Mesenchymal stem cell (in vitro differentiated cells and primary cell): ENCODE data around the gene MCTP2.

Source experiments
- DNase-seq: peaks from one replicate; pipeline ENCODE4 v3.0.0-alpha.2; 2013
- H2AFZ ChIP-seq: one replicate; pipeline ENCODE4 v1.6.1; 2013; ENCODE audit warnings: low read depth, mild to moderate bottlenecking, control low read depth, inconsistent platforms, low read length, moderate library complexity
- H2AK5ac ChIP-seq: 2 replicates; pipeline ENCODE4 v1.6.1; 2013; ENCODE audit warnings: low read length, moderate library complexity, mild to moderate bottlenecking, inconsistent platforms; ENCODE audit not compliant: severe bottlenecking
- H2BK120ac ChIP-seq: one replicate; pipeline ENCODE4 v1.6.1; 2013; ENCODE audit warnings: low read depth, mild to moderate bottlenecking, inconsistent platforms, low read length, moderate library complexity
- H2BK12ac ChIP-seq, 2 experiments: one replicate each; pipeline ENCODE4 v1.6.1; 2013; ENCODE audit warnings: inconsistent platforms in 2 of 2, low read length in 2 of 2, mild to moderate bottlenecking in 2 of 2, moderate library complexity in 2 of 2, control low read depth in 1 of 2
- H2BK15ac ChIP-seq: one replicate; pipeline ENCODE4 v1.6.1; 2013; ENCODE audit warnings: mild to moderate bottlenecking, low read depth, inconsistent platforms; ENCODE audit not compliant: poor library complexity, severe bottlenecking
- H2BK5ac ChIP-seq: 2 replicates; pipeline ENCODE4 v1.6.1; 2013; ENCODE audit warnings: low read depth, mild to moderate bottlenecking, low read length, control low read depth, inconsistent platforms; ENCODE audit not compliant: poor library complexity, severe bottlenecking
- H3K14ac ChIP-seq, 2 experiments: one replicate each; pipeline ENCODE4 v1.6.1; 2013; ENCODE audit warnings: inconsistent platforms in 2 of 2, low read length in 2 of 2, control low read depth in 1 of 2, mild to moderate bottlenecking in 1 of 2, moderate library complexity in 1 of 2
- H3K18ac ChIP-seq, 2 experiments: one replicate each; pipeline ENCODE4 v1.6.1; 2013; ENCODE audit warnings: inconsistent platforms in 2 of 2, low read length in 2 of 2, control low read depth in 1 of 2, low read depth in 1 of 2, mild to moderate bottlenecking in 1 of 2
- H3K23ac ChIP-seq, 2 experiments: one replicate each; pipeline ENCODE4 v1.6.1; 2013; ENCODE audit warnings: inconsistent platforms in 2 of 2, low read length in 2 of 2, mild to moderate bottlenecking in 2 of 2, moderate library complexity in 2 of 2, control low read depth in 1 of 2
- H3K27ac ChIP-seq: 2 replicates; pipeline ENCODE4 v1.5.1; 2013; ENCODE audit warnings: mild to moderate bottlenecking, moderate library complexity, low read length, control low read depth, inconsistent platforms; ENCODE audit not compliant: poor library complexity, severe bottlenecking
- H3K27me3 ChIP-seq, 2 experiments: 2 replicates each; pipeline versions ENCODE4 v1.6.1 to v1.7.0; 2013; ENCODE audit warnings: low read length in 2 of 2, mild to moderate bottlenecking in 2 of 2, moderate library complexity in 2 of 2, control low read depth in 1 of 2, inconsistent platforms in 1 of 2; ENCODE audit not compliant: control insufficient read depth in 1 of 2, insufficient read depth in 1 of 2
- H3K36me3 ChIP-seq, 2 experiments: 2 replicates each; pipeline versions ENCODE4 v1.6.1 to v1.7.0; 2013; ENCODE audit warnings: low read length in 2 of 2, control low read depth in 1 of 2, inconsistent platforms in 1 of 2, low read depth in 1 of 2, mild to moderate bottlenecking in 1 of 2; ENCODE audit not compliant: insufficient read depth in 2 of 2, control insufficient read depth in 1 of 2
- H3K4ac ChIP-seq, 2 experiments: one replicate each; pipeline ENCODE4 v1.6.1; 2013; ENCODE audit warnings: inconsistent platforms in 2 of 2, low read length in 2 of 2, mild to moderate bottlenecking in 2 of 2, moderate library complexity in 2 of 2, control low read depth in 1 of 2, low read depth in 1 of 2
- H3K4me1 ChIP-seq: 2 replicates; pipeline ENCODE4 v1.6.1; 2013; ENCODE audit warnings: low read depth, low read length, control low read depth; ENCODE audit not compliant: control insufficient read depth, insufficient read depth
- H3K4me2 ChIP-seq: 2 replicates; pipeline ENCODE4 v1.6.1; 2013; ENCODE audit warnings: low read length, mild to moderate bottlenecking, inconsistent platforms; ENCODE audit not compliant: poor library complexity, severe bottlenecking
- H3K4me3 ChIP-seq, 2 experiments: 2 replicates each; pipeline versions ENCODE4 v1.5.1 to v1.7.0; 2013; ENCODE audit warnings: low read length in 2 of 2, mild to moderate bottlenecking in 2 of 2, control low read depth in 1 of 2, low read depth in 1 of 2; ENCODE audit not compliant: insufficient read depth in 1 of 2
- H3K79me1 ChIP-seq: replicated peaks from 2 replicates; pipeline ENCODE4 v1.6.1; 2013; ENCODE audit warnings: mild to moderate bottlenecking, control low read depth, low read length, inconsistent platforms; ENCODE audit not compliant: poor library complexity, severe bottlenecking
- H3K9ac ChIP-seq: 2 replicates; pipeline ENCODE4 v1.7.0; 2013; ENCODE audit warnings: mild to moderate bottlenecking, low read length, moderate library complexity
- H3K9me3 ChIP-seq: 2 replicates; pipeline ENCODE4 v1.7.0; 2013; ENCODE audit warnings: mild to moderate bottlenecking, low read length; ENCODE audit not compliant: control insufficient read depth
- H4K8ac ChIP-seq: one replicate; pipeline ENCODE4 v1.6.1; 2013; ENCODE audit warnings: inconsistent platforms, mild to moderate bottlenecking, low read length, moderate library complexity
- H4K91ac ChIP-seq: one replicate; pipeline ENCODE4 v1.6.1; 2013; ENCODE audit warnings: mild to moderate bottlenecking, low read length, inconsistent platforms
- WGBS: methylation state at CpG from one replicate; pipeline ENCODE4 v1.1.7; 2013; ENCODE audit warnings: mixed read lengths; 5-methylcytosine and 5-hydroxymethylcytosine counted together

Gene MCTP2

DNA sequence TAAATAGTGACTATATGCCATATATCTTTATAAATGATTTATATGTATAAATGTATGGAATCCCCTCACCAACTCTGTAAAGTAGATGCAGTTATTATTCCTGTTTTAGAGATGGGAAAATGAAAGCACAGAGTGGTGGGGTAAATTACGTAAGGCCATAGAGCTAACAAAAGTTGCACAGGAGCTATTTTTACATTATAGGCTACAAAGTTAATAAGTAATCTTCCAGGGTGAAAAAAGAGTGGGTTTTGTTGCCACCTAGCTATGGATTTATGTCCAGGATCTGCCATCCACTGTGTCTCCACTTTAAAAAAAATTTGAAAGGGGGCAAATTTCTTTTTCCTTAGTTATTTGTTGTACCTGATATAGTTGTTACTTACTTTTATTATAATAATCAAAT, 235.7 kb downstream of the MCTP2 start:
- Histone ChIP-seq H4K8ac (no peak overlapping the region), H3K9ac (no peak overlapping the region), H3K79me1 (no peaks in the 10 kb centered on the region), H3K4ac (no peak overlapping the region), H3K23ac (no peak overlapping the region), H2AFZ (no peak overlapping the region), H3K4me3 (no peak overlapping the region), H2BK15ac (no peak overlapping the region), H2BK120ac (no peak overlapping the region), H2AK5ac (no peak overlapping the region), H3K27ac (no peak overlapping the region), H2BK12ac (no peak overlapping the region), H3K36me3 (peaks cover 3 to 11% of the 10 kb centered on the region in 2 experiments), H3K18ac (no peak overlapping the region), H2BK5ac (no peak overlapping the region), H3K4me2 (no peak overlapping the region), H3K27me3 (no peaks in the 10 kb centered on the region), H3K14ac (no peak overlapping the region), H3K4me1 (no peaks in the 10 kb centered on the region), H4K91ac (no peak overlapping the region), H3K9me3 (no peaks in the 10 kb centered on the region)
- no CpG with 5 or more reads among the region's 1 CpG for WGBS
- no peak for DNase-seq

DNA sequence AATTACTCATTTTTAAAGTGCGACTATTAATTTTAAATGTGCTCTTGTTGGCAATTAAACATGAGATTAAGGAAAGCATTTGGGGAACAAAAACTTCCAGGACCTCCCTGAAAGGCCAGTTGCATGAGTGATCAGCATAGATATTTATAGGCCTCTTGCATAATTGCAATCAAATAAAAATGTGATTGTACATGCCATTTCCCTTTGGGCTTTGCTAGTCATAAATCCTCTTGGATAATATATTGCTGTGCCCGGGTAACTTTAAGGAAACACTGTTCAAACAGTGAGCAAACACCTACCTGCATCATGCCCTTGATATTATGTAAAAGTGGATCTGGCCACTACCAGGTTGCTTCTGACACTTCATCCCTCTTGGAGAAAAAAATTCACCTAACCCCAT, 239.1 kb downstream of the MCTP2 start:
- Histone ChIP-seq H3K14ac (no peak overlapping the region), H2BK5ac (no peak overlapping the region), H4K91ac (no peak overlapping the region), H3K4ac (no peak overlapping the region), H3K23ac (no peak overlapping the region), H2BK12ac (no peak overlapping the region), H3K4me2 (no peak overlapping the region), H3K4me3 (no peak overlapping the region), H3K27me3 (no peaks in the 10 kb centered on the region), H3K36me3 (peaks cover 3 to 12% of the 10 kb centered on the region in 2 experiments), H3K27ac (no peak overlapping the region), H3K18ac (no peak overlapping the region), H2AK5ac (no peak overlapping the region), H3K9me3 (no peaks in the 10 kb centered on the region), H3K4me1 (no peaks in the 10 kb centered on the region), H2BK120ac (no peak overlapping the region), H3K79me1 (no peaks in the 10 kb centered on the region), H4K8ac (no peak overlapping the region), H2BK15ac (no peak overlapping the region), H3K9ac (no peak overlapping the region), H2AFZ (no peak overlapping the region)
- WGBS: 80% methylated on average over 1 of the region's 2 CpGs
- DNase-seq: no peak

DNA sequence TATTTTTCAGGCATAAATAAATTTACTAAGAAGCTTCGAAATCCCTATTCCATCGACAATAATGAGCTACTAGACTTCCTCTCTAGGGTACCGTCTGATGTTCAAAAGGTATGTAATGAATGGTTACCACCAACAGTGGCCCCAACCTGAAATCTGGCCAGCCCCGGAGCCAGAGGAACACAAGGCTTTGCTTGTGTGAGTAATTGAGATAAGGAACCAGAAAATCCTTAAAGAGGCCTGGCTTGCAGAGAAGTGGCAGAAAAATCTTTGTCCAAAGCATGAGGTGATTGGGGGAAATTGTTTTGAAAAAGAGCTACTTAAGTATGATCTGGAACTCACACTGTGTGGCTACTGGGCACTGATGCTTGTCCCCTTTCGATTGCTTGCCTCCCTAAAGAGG, 245.3 kb downstream of the MCTP2 start:
- H3K23ac ChIP-seq: no peak overlapping the region

DNA sequence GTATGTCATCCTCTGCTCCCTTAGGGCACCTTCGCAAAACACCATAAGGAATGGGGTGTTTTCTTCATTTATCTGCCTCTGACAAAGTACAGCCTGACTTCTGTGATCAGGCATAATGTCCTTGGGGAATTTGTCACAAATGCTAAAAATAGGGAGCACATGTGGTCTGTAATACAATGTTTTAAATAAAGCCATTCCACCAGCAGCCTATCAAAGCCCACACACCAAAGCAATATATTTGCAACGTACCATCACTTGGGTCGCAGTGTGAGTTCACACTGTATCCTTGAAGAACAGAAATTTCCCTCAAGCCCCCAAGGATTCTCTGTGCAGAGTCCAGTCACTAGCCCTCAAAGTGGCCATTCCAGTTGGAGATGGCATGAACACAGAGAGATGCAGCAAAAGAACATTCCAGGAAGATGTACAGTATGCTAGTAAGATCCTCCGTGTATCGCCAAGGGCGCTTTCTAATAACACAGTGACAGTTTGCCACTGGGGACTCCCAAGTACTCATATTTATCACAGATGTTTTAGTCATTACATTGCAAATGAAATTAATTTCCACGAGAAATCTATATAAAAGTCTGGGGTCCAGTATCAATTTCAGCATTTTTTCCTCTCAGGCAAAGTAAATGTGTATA, 246.7 kb downstream of the MCTP2 start:
- H3K18ac ChIP-seq: no peak overlapping the region

More for the DNA sequence above, 245.3 kb downstream of the MCTP2 start:
- no peak for DNase-seq
- Histone ChIP-seq H2AK5ac (no peak overlapping the region), H4K91ac (no peak overlapping the region), H3K27ac (no peak overlapping the region), H3K9ac (no peak overlapping the region), H3K18ac (no peak overlapping the region), H2BK120ac (no peak overlapping the region), H4K8ac (no peak overlapping the region), H3K4me1 (peaks cover 3% of the 10 kb centered on the region), H3K9me3 (no peaks in the 10 kb centered on the region), H3K4ac (no peak overlapping the region), H2AFZ (no peak overlapping the region), H2BK5ac (no peak overlapping the region), H3K14ac (no peak overlapping the region), H2BK15ac (no peak overlapping the region), H3K36me3 (peaks cover 7 to 32% of the 10 kb centered on the region in 2 experiments), H2BK12ac (no peak overlapping the region), H3K4me2 (no peak overlapping the region), H3K4me3 (no peak overlapping the region), H3K79me1 (no peaks in the 10 kb centered on the region), H3K27me3 (no peaks in the 10 kb centered on the region)
- 71% methylated on average over 5 of the region's 5 CpGs for WGBS

More for the DNA sequence above, 246.7 kb downstream of the MCTP2 start:
- Histone ChIP-seq H3K23ac (no peak overlapping the region), H3K4me3 (no peak overlapping the region), H2AK5ac (no peak overlapping the region), H3K36me3 (peaks cover 7 to 29% of the 10 kb centered on the region in 2 experiments), H2BK15ac (no peak overlapping the region), H3K4me2 (no peak overlapping the region), H2AFZ (no peak overlapping the region), H3K27me3 (no peaks in the 10 kb centered on the region), H3K9me3 (no peaks in the 10 kb centered on the region), H2BK12ac (no peak overlapping the region), H3K9ac (no peak overlapping the region), H3K14ac (no peak overlapping the region), H4K8ac (no peak overlapping the region), H2BK5ac (no peak overlapping the region), H4K91ac (no peak overlapping the region), H2BK120ac (no peak overlapping the region), H3K4me1 (peaks cover 3% of the 10 kb centered on the region), H3K4ac (no peak overlapping the region), H3K79me1 (no peaks in the 10 kb centered on the region), H3K27ac (no peak overlapping the region)
- WGBS: 91% methylated on average over 7 of the region's 7 CpGs
- DNase-seq: no peak
